ENCODE measurements around the gene SUPT20H. TPM values are rescaled to one million over a fixed set of nuclear protein-coding genes. Genes with fewer than 3 reads are reported as not detected.
A peak's percentile ranks its signal among the peaks of the same experiment; 100 is the strongest.

Gene SUPT20H
- total RNA-seq, 1 experiment from 2014 or later, result 82.6 TPM

- H3K36me3 ChIP-seq (ENCODE audit: insufficient read depth, low read length, poor library complexity, severe bottlenecking), result peaks cover 95% of the 10 kb centered on the region
- H3K4me3 ChIP-seq (ENCODE audit: low read depth, low read length, poor library complexity, severe bottlenecking), result no peak overlapping the region
- TF ChIP-seq, protein P1, sequence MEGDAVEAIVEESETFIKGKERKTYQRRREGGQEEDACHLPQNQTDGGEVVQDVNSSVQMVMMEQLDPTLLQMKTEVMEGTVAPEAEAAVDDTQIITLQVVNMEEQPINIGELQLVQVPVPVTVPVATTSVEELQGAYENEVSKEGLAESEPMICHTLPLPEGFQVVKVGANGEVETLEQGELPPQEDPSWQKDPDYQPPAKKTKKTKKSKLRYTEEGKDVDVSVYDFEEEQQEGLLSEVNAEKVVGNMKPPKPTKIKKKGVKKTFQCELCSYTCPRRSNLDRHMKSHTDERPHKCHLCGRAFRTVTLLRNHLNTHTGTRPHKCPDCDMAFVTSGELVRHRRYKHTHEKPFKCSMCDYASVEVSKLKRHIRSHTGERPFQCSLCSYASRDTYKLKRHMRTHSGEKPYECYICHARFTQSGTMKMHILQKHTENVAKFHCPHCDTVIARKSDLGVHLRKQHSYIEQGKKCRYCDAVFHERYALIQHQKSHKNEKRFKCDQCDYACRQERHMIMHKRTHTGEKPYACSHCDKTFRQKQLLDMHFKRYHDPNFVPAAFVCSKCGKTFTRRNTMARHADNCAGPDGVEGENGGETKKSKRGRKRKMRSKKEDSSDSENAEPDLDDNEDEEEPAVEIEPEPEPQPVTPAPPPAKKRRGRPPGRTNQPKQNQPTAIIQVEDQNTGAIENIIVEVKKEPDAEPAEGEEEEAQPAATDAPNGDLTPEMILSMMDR (conservative IDR thresholded peaks at IDR 0.05; ENCODE audit: low read depth, low read length), result no peak
- no peak for TF ChIP-seq EZH2 (IDR thresholded peaks at IDR 0.05; ENCODE audit: borderline replicate concordance, low read depth, low read length, poor library complexity, severe bottlenecking)
- peaks cover 7% of the 10 kb centered on the region for H3K4me1 ChIP-seq (ENCODE audit: insufficient read depth, low read length, poor library complexity, severe bottlenecking)
- no peaks in the 10 kb centered on the region for H3K9me3 ChIP-seq (ENCODE audit: low read depth, low read length, poor library complexity, severe bottlenecking)
- H3K27me3 ChIP-seq (replicated peaks; ENCODE audit: insufficient read depth, low read depth, low read length, poor library complexity), result no peaks in the 10 kb centered on the region
- no peak overlapping the region for H3K27ac ChIP-seq (ENCODE audit: low read depth, low read length, poor library complexity, severe bottlenecking)
- POLR2A ChIA-PET (ENCODE audit: low non-redundant PET), result interaction anchor here (0.6 kb wide), 2 partner anchors 14 to 628 kb away, joined by 3 read pairs; no protein-coding TSS in a partner anchor
- intact Hi-C loops (cut with micrococcal nuclease; ENCODE audit: unreplicated experiment), result loop anchor here (10.0 kb wide), 3 partner anchors 532 to 642 kb away; partner anchors contain the start of gene SPART
- no peak for DNase-seq (ENCODE audit: low spot score)
- CTCF ChIA-PET, result no interaction called here
- no TSS peak for BruUV-seq (replicated peaks)
Observed at GRCh38 chr13:36986462-36987240, 72.8 kb downstream of the SUPT20H start.

- POLR2A ChIA-PET (ENCODE audit: low non-redundant PET), result no interaction called here
- DNase-seq (ENCODE audit: low spot score), result peak; percentile 81
- Histone ChIP-seq H3K4me1 (ENCODE audit: insufficient read depth, low read length, poor library complexity, severe bottlenecking) (peaks cover 17% of the 10 kb centered on the region), H3K27me3 (replicated peaks; ENCODE audit: insufficient read depth, low read depth, low read length, poor library complexity) (no peaks in the 10 kb centered on the region), H3K9me3 (ENCODE audit: low read depth, low read length, poor library complexity, severe bottlenecking) (no peaks in the 10 kb centered on the region), H3K27ac (ENCODE audit: low read depth, low read length, poor library complexity, severe bottlenecking) (peak overlapping the region; percentile 69), H3K4me3 (ENCODE audit: low read depth, low read length, poor library complexity, severe bottlenecking) (no peak overlapping the region), H3K36me3 (ENCODE audit: insufficient read depth, low read length, poor library complexity, severe bottlenecking) (peaks cover 63% of the 10 kb centered on the region)
- TF ChIP-seq, protein P1 (conservative IDR thresholded peaks at IDR 0.05; ENCODE audit: low read depth, low read length), result peak; percentile 69
- TF ChIP-seq EZH2 (IDR thresholded peaks at IDR 0.05; ENCODE audit: borderline replicate concordance, low read depth, low read length, poor library complexity, severe bottlenecking), result no peak
- intact Hi-C loops (cut with micrococcal nuclease; ENCODE audit: unreplicated experiment), result loop anchor here (1.0 to 10.0 kb wide), 6 partner anchors 123 to 698 kb away; partner anchors contain the start of gene SPART
- BruUV-seq (replicated peaks), result no TSS peak
- CTCF ChIA-PET, result interaction anchor here (0.6 to 3.1 kb wide), 8 partner anchors 120 to 698 kb away, joined by 3 to 27 read pairs (median 4); no protein-coding TSS in a partner anchor
Observed at GRCh38 chr13:36981156-36981743, 78.2 kb downstream of the SUPT20H start.

GRCh38 chr13:36979361-36980050 lies 80.0 kb downstream of the SUPT20H start:
- Histone ChIP-seq H3K9me3 (ENCODE audit: low read depth, low read length, poor library complexity, severe bottlenecking) (peaks cover 6% of the 10 kb centered on the region), H3K36me3 (ENCODE audit: insufficient read depth, low read length, poor library complexity, severe bottlenecking) (peaks cover 63% of the 10 kb centered on the region), H3K4me3 (ENCODE audit: low read depth, low read length, poor library complexity, severe bottlenecking) (no peak overlapping the region), H3K27ac (ENCODE audit: low read depth, low read length, poor library complexity, severe bottlenecking) (peak overlapping the region; percentile 35), H3K4me1 (ENCODE audit: insufficient read depth, low read length, poor library complexity, severe bottlenecking) (peaks cover 17% of the 10 kb centered on the region), H3K27me3 (replicated peaks; ENCODE audit: insufficient read depth, low read depth, low read length, poor library complexity) (no peaks in the 10 kb centered on the region)
- ChIA-PET CTCF (interaction anchor here (0.6 kb wide), 1 partner anchor 697 kb away, joined by 3 read pairs; no protein-coding TSS in a partner anchor), POLR2A (ENCODE audit: low non-redundant PET) (interaction anchor here (0.7 kb wide), 1 partner anchor 280 kb away, joined by 5 read pairs; no protein-coding TSS in a partner anchor)
- no peak for TF ChIP-seq EZH2 (IDR thresholded peaks at IDR 0.05; ENCODE audit: borderline replicate concordance, low read depth, low read length, poor library complexity, severe bottlenecking)
- DNase-seq (ENCODE audit: low spot score), result no peak
- intact Hi-C loops (cut with micrococcal nuclease; ENCODE audit: unreplicated experiment), result loop anchor here (2.0 to 10.0 kb wide), 5 partner anchors 497 to 697 kb away; partner anchors contain the start of gene SPART
- no TSS peak for BruUV-seq (replicated peaks)

All from A673 (cell line).